K562 (cell line): ENCODE results near the gene MLN. TPM values are rescaled to one million over a fixed set of nuclear protein-coding genes. Genes with fewer than 3 reads are reported as not detected.
A peak's percentile ranks its signal among the peaks of the same experiment; 100 is the strongest.

Experiments
- ATAC-seq: fragments of 200-7000 bp; cut with Tn5 transposase; 3 replicates; pipeline ENCODE4 v1.9.1; 2020; ENCODE audit warnings: moderate library complexity
- BruUV-seq: library from RNA; stranded (reverse); fragments of 400-500 nt; replicated peaks from 2 replicates; lab custom pipeline; 2021; lab: Mats Ljungman, UMichigan
- CTCF ChIA-PET: fragments of 300-600 bp; formaldehyde crosslinking; extraction: SDS; loops from one replicate; lab custom pipeline; 2021; ENCODE audit warnings: low intra/inter-chr PET ratio; lab: Yijun Ruan, JAX
- POLR2A ChIA-PET: fragments of 300-600, 350-650 bp; sonication (Branson Sonifier 250); formaldehyde crosslinking; extraction: SDS; loops from one replicate; lab custom pipeline; 2021; ENCODE audit warnings: antibody characterized with exemption, inconsistent platforms; lab: Yijun Ruan, JAX
- DNase-seq, 4 experiments: peaks; one replicate each; pipeline versions ENCODE4 v3.0.0 to v3.0.0-alpha.2; 2011 to 2018; ENCODE audit warnings: low spot score in 3 of 4, mixed read lengths in 3 of 4; ENCODE audit errors: extremely low read depth in 1 of 4
- FAIRE-seq: peaks from 2 replicates; lab custom pipeline; 2011; peaks lifted over from hg19 to GRCh38; lab: Jason Lieb, UNC
- H2AFZ ChIP-seq: 2 replicates; pipeline ENCODE4 v1.6.0; 2011; ENCODE audit warnings: low read depth, low read length, control low read depth, inconsistent platforms
- H3K27ac ChIP-seq: fragments of 200-600 bp; 3 replicates; pipeline ENCODE4 v1.8.0; 2011; ENCODE audit warnings: low read depth, mild to moderate bottlenecking, control low read depth, inconsistent platforms, low read length, moderate library complexity, mixed read lengths; ENCODE audit errors: extremely low read depth
- H3K27me3 ChIP-seq, 2 experiments: fragments of 300-600 bp in 1 of 2; 2 replicates in 1 of 2; 3 replicates in 1 of 2; pipeline versions ENCODE4 v1.6.0 to v1.8.0; 2011; ENCODE audit warnings: inconsistent platforms in 2 of 2, low read length in 2 of 2, mild to moderate bottlenecking in 1 of 2, mixed read lengths in 1 of 2, moderate library complexity in 1 of 2; ENCODE audit not compliant: control insufficient read depth in 2 of 2, insufficient read depth in 2 of 2
- H3K36me3 ChIP-seq: fragments of 300-600 bp; 3 replicates; pipeline ENCODE4 v1.8.0; 2011; ENCODE audit warnings: mild to moderate bottlenecking, low read length, inconsistent platforms; ENCODE audit not compliant: control insufficient read depth, insufficient read depth
- H3K4me1 ChIP-seq, 2 experiments: fragments of 200-600 bp in 1 of 2; replicated peaks in 1 of 2; 2 replicates in 1 of 2; 3 replicates in 1 of 2; pipeline versions ENCODE4 v1.5.1 to v1.8.0; 2011; ENCODE audit warnings: inconsistent platforms in 2 of 2, low read length in 2 of 2, mild to moderate bottlenecking in 1 of 2, mixed read lengths in 1 of 2, moderate library complexity in 1 of 2; ENCODE audit not compliant: control insufficient read depth in 2 of 2, insufficient read depth in 2 of 2
- H3K4me2 ChIP-seq: 2 replicates; pipeline ENCODE4 v1.6.1; 2011; ENCODE audit warnings: low read length, control low read depth, inconsistent platforms, mixed read lengths; ENCODE audit not compliant: insufficient read depth
- H3K4me3 ChIP-seq: fragments of 200-600 bp; sonication (generic), shearing (Covaris generic); 2 replicates; pipeline ENCODE4 v1.5.1; 2016; ENCODE audit warnings: control low read depth, inconsistent platforms
- H3K79me2 ChIP-seq: fragments of 200-600 bp; 3 replicates; pipeline ENCODE4 v1.8.0; 2011; ENCODE audit warnings: low read length, inconsistent platforms; ENCODE audit not compliant: control insufficient read depth, insufficient read depth
- H3K9ac ChIP-seq, 2 experiments: 2 replicates each; pipeline versions ENCODE4 v1.6.0 to v1.6.1; 2011; ENCODE audit warnings: low read depth in 2 of 2, low read length in 2 of 2, control low read depth in 1 of 2, inconsistent platforms in 1 of 2, mild to moderate bottlenecking in 1 of 2, mixed read lengths in 1 of 2; ENCODE audit not compliant: insufficient read depth in 1 of 2
- H3K9me1 ChIP-seq: one replicate; pipeline ENCODE4 v1.6.0; 2011; ENCODE audit warnings: inconsistent platforms, mild to moderate bottlenecking, low read length, moderate library complexity; ENCODE audit not compliant: control insufficient read depth, insufficient read depth
- H3K9me3 ChIP-seq: replicated peaks from 2 replicates; pipeline ENCODE4 v1.5.1; 2011; ENCODE audit warnings: low read depth, low read length, inconsistent platforms; ENCODE audit not compliant: control insufficient read depth, insufficient read depth
- H4K20me1 ChIP-seq: replicated peaks from 2 replicates; pipeline ENCODE4 v1.6.1; 2011; ENCODE audit warnings: low read length, inconsistent platforms, mixed read lengths; ENCODE audit not compliant: control insufficient read depth, insufficient read depth
- CCAR2 ChIP-seq: fragments of 200-400 bp; formaldehyde crosslinking; IDR thresholded peaks from 2 replicates; pipeline ENCODE4 v1.6.1; 2017; ENCODE audit warnings: mild to moderate bottlenecking, low read depth, low read length
- MBD2 ChIP-seq: sonication (generic); IDR thresholded peaks from 2 replicates; pipeline ENCODE4 v1.6.1; 2016; ENCODE audit warnings: low read depth, borderline replicate concordance
- TRIM25 ChIP-seq: fragments of 450-650 bp; IDR thresholded peaks from 2 replicates; pipeline ENCODE4 v1.7.0; 2016; ENCODE audit warnings: borderline replicate concordance
- ZBTB40 ChIP-seq, 2 experiments: fragments of 450-650 bp in 1 of 2; sonication (generic) in 1 of 2; formaldehyde crosslinking in 1 of 2; IDR thresholded peaks; 2 replicates each; pipeline versions ENCODE4 v1.7.1 to v1.9.0; 2016 to 2022; ENCODE audit warnings: inconsistent platforms in 1 of 2, mild to moderate bottlenecking in 1 of 2, missing genetic modification reagents in 1 of 2
- ZNF143 ChIP-seq: sonication (generic); formaldehyde crosslinking; IDR thresholded peaks from 2 replicates; pipeline ENCODE4 v1.9.0; 2022; ENCODE audit warnings: mild to moderate bottlenecking, missing genetic modification reagents
- ZNF445 ChIP-seq: fragments of 250-450 bp; sonication (Bioruptor Pico); IDR thresholded peaks from 2 replicates; pipeline ENCODE4 v1.4.0; 2020; ENCODE audit warnings: low read depth, mild to moderate bottlenecking, moderate library complexity
- ZNF518B ChIP-seq: fragments of 250-450 bp; sonication (Bioruptor Pico); IDR thresholded peaks from 2 replicates; pipeline ENCODE4 v1.5.0; 2021; ENCODE audit warnings: mild to moderate bottlenecking, moderate library complexity
- WGBS: fragments of 100-300 bp; shearing (Covaris generic); methylation state at CpG from one replicate; pipeline ENCODE4 v1.1.6; 2016; ENCODE audit warnings: low coverage, mixed read lengths; ENCODE audit not compliant: insufficient coverage; ENCODE audit errors: missing lambda C conversion rate; 5-methylcytosine and 5-hydroxymethylcytosine counted together
- in situ Hi-C: fragments of 300-500 bp; cut with MboI; formaldehyde crosslinking; loops from 4 replicates; pipeline ENCODE4 v1.15.0; 2018; ENCODE audit warnings: inconsistent platforms, mixed read lengths
- intact Hi-C: fragments of 100-400 bp; cut with micrococcal nuclease; formaldehyde crosslinking; loops from 2 replicates; pipeline ENCODE4 v1.14.2; 2022
- polyA plus RNA-seq, 8 experiments: library from polyadenylated mRNA; depleted of rRNA in 4 of 8; stranded (reverse) in 5 of 8; unstranded in 3 of 8; fragments of >200 nt; fragmentation: Nextera tagmentation in 2 of 8; fragmentation: Illumina TruSeq in 1 of 8; extraction: Ambion mirVana in 2 of 8; extraction: Trizol in 1 of 8; gene quantifications; 2 replicates each; pipeline versions ENCODE4 v1.2.1 to v1.2.3, GENCODE V29; 2011 to 2014; ENCODE audit warnings: inconsistent platforms in 1 of 8, missing spikeins in 1 of 8
- total RNA-seq, 7 experiments: library from RNA; depleted of rRNA in 6 of 7; stranded (reverse); fragments of >200 nt in 6 of 7; fragmentation: Illumina TruSeq in 2 of 7; extraction: Trizol in 2 of 7; gene quantifications; 2 replicates each; pipeline versions ENCODE4 v1.2.1 to v1.2.3, GENCODE V29; 2011 to 2021; ENCODE audit warnings: low replicate concordance in 1 of 7

Gene MLN
- total and polyA plus RNA-seq, 9 of the 15 experiments (the other 6 are each of a cell fraction or from before 2014, with no cell fraction given) = not detected

DNA sequence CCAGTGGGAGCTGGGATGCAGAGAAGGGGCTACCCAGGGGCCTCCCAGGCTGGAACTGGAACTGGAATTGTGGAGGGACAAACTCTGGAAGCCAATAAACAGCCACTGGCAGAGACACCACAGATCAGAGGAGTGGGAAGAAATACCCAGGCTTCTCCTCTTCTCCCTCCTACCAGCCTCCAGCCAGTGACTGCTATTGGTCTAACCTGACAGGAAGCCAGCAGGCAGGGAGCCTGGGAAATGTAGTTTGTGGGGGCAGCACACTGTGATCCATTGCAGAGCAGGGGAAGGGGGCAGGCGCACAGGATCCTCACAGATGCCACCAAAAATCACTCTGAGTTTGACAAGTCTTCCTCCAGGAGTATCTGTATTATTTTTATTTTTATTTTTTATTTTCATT is 12.1 kb upstream of the MLN start:
- no peak overlapping the region for H2AFZ ChIP-seq
- in situ Hi-C loops = no loop called here
- peaks cover 32 to 76% of the 10 kb centered on the region in 2 experiments for H3K27me3 ChIP-seq
- peak; percentile 93 for ATAC-seq
- no peak overlapping the region for H3K9ac ChIP-seq
- intact Hi-C loops = no loop called here
- CTCF ChIA-PET = no interaction called here
- POLR2A ChIA-PET = interaction anchor here (1.5 to 1.6 kb wide), 2 partner anchors 13 to 20 kb away, joined by 5 read pairs; no protein-coding TSS in a partner anchor
- peaks cover 0 to 6% of the 10 kb centered on the region in 2 experiments; a peak in 1 of 5 replicates for H3K4me1 ChIP-seq
- WGBS = 0% methylated on average over 1 of the region's 1 CpG
- FAIRE-seq = peak; percentile 90
- no peaks in the 10 kb centered on the region for H3K9me1 ChIP-seq
- peaks cover 6% of the 10 kb centered on the region; the same call in 1 of the 2 replicates for H4K20me1 ChIP-seq
- no peaks in the 10 kb centered on the region for H3K9me3 ChIP-seq
- H3K4me3 ChIP-seq = no peak overlapping the region
- H3K79me2 ChIP-seq = no peaks in the 10 kb centered on the region
- no peak overlapping the region for H3K27ac ChIP-seq
- no peaks in the 10 kb centered on the region for H3K36me3 ChIP-seq
- no peak overlapping the region for H3K4me2 ChIP-seq
- DNase-seq = peak; percentile 43 to 75 (median 52)
- BruUV-seq = no TSS peak
- TF ChIP-seq ZNF518B (no peak), ZNF143 (CRISPR knock-in tag) (peak; percentile 81), MBD2 (peak; percentile 76; the same call in 1 of the 2 replicates), ZBTB40 (IDR thresholded peaks at IDR 0.05) (peak; percentile 88), ZBTB40 (CRISPR knock-in tag; IDR thresholded peaks at IDR 0.05) (no peak), ZNF445 (CRISPR knock-in tag) (no peak), TRIM25 (no peak), CCAR2 (no peak)
